Stimulated activated naive CD8-positive, alpha-beta T cell treated with anti-CD3 and anti-CD28 coated beads, Interleukin-15, Interleukin-2, amounts not matched to agents 100 U/mL and 50 U/mL, for 24 hours (primary cell): Measurements from ENCODE around the gene CTRB1.

Experiments used
- ATAC-seq: fragments of 150-1000 bp; cut with Tn5 transposase; one replicate; pipeline ENCODE4 v1.10.0; 2021
- DNase-seq: peaks from one replicate; pipeline ENCODE4 v3.0.0; 2021

The CTRB1 gene

DNA sequence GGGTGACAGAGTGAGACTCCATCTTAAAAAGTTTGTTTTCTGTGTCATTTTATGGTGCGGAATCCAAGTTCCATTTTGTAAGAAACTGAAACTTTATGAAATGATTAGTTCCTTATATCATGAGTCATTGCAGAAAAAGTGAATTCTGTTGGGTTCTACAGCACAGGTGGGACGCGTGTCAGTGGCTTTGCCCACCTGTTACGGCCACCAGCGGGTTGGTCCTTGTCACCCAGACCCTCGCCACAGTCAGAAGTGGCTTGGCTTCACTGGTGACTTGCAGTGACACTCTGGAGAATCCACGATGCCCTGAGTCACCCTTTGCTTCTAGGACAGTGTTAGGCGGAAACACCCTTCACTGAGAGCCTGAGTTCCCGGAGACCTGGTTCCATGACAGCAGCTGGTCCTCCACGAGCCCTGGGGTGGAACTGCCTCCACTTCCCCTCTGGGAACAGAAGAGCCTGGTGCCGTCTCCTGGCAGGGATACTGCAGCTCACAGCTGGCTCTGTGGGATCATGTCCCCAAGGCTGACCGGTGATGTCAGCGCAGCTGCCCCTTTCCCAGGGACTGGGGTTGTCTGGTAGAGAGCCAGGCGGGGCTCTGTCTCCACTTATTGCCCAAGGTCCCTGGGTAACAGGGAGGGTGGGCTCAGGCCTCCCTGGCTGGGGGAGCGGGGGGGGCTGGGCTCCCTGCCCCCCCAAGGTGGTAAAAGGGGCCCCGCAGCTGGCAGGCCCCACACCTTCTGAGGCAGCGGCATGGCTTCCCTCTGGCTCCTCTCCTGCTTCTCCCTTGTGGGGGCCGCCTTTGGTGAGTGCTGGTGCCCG, at the start of gene CTRB1:
Gene CTRB1 (plus strand): TSS at position 733 of the 821 bp plus-strand sequence. CDS start 20 bp downstream, at position 753.
- DNase-seq, result no peak
- ATAC-seq, result no peak

- no peak for DNase-seq
- ATAC-seq, result no peak
Observed at GRCh38 chr16:75169899-75170405, 48.8 kb upstream of the CTRB1 start.

DNA sequence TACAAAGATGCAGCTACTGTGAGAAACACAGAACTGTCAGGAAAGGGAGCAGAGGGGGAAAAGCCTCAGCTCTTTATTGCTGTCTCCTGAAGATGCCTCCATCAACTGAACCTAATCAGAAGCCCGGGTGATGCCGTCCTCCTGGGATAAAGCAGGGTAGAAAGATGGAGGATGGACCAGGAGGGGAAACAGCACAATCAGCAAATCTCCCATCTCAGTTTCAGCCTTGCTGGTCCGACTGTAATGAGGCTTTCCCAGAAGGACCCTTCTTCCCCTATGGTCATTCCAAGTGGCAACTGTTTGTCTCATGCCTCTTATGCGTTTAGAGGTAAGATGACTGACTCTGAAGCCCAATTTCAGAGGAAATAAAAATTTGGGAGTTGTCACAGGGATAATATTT, 46.2 kb upstream of the CTRB1 start:
- no peak for DNase-seq
- no peak for ATAC-seq

DNA sequence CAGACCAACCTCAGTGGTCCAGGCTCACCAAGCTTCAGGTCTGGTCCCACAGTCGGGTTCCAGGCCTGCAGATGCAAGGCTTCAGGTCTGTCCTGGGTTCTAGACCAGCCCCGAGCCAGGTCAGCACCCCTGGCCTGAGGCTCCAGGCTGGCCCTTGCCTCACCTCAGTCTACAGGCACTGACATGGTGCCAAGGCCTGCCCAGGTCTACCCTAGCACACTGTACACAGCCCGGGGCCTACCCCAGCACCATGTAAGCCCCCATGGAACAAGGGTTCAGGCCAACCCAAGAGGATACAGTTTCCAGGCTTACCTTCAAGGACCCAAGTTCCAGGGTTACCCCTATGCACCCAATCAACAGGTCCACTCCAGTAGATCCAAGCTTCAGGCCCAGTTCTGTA, 43.7 kb upstream of the CTRB1 start:
- ATAC-seq, result no peak
- no peak for DNase-seq

DNA sequence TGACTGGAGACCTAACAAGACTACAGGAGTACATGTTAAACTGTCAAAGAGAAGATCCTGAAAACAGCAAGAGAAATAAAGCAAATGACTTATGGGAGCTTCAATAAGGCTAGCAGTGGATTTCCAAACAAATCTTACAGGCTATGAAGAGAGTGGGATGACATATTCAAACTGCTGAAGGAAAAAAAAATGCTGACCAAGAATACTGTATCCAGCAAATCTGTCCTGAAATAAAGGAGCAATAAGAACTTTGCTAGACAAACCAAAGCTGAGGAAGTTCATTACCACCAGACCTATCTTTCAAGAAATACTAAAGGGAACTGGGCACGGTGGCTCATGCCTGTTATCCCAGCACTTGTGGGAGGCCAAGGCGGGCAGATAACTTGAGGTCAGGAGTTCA, 41.9 kb upstream of the CTRB1 start:
- ATAC-seq (no peak), DNase-seq (no peak)

GRCh38 chr16:75179208-75179607, 39.6 kb upstream of the CTRB1 start:
- ATAC-seq, result no peak
- no peak for DNase-seq

GRCh38 chr16:75181630-75182029, 37.2 kb upstream of the CTRB1 start:
- DNase-seq, result no peak
- no peak for ATAC-seq

DNA sequence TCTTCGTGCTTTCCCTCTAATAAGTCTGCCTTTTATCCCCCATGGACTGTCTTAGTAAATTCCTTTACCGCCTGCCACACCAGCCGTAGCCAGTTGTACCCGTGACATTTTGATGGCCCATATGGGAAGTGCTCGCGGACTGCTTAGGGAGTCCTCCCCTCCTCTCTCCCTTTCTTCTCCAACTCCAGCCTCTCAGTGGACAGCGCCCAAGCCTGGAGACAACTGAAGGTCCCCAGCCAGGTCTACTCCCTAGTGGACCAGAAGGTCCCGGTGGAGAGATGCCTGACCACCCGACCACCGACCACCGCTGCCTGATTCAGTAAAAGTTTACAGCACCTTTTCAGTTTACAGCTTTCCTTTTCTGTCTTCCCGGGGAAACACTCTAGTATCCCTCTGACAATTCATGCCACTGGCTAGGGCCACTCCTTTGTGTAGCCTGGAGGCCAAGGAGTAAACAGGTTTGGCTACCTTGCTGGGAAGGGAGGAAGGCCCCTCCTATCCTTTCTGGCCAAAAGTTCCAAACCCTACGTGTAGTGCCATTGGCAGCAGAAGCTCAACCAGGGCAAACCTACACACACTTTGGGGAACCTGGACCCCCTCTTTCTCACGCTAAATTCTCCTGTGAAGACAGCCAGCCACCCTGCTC, 29.8 kb upstream of the CTRB1 start:
- DNase-seq, result no peak
- ATAC-seq, result no peak

- DNase-seq (no peak), ATAC-seq (no peak)
Observed at GRCh38 chr16:75189638-75190245, 29.0 kb upstream of the CTRB1 start.

- DNase-seq (no peak), ATAC-seq (no peak)
Observed at GRCh38 chr16:75192606-75193264, 26.1 kb upstream of the CTRB1 start.

DNA sequence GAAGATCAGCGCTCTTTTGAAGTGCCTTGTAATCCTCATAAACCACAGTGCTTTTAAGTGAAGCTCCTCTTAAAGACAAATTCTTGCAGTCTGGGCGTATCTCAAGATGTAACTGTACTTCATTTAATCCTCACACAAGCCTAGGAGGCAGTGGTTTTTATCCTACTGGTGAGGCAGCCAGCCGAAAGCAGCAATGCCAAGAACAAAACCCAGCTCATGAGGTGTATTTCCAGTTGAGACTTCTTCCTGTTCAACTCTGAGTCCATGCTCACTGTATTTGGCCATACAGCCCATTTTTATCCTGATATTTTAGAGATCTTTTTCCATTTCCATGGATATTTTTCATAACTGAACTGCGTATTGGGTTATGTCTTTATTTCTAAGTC, 25.5 kb upstream of the CTRB1 start:
- DNase-seq (no peak), ATAC-seq (no peak)

DNA sequence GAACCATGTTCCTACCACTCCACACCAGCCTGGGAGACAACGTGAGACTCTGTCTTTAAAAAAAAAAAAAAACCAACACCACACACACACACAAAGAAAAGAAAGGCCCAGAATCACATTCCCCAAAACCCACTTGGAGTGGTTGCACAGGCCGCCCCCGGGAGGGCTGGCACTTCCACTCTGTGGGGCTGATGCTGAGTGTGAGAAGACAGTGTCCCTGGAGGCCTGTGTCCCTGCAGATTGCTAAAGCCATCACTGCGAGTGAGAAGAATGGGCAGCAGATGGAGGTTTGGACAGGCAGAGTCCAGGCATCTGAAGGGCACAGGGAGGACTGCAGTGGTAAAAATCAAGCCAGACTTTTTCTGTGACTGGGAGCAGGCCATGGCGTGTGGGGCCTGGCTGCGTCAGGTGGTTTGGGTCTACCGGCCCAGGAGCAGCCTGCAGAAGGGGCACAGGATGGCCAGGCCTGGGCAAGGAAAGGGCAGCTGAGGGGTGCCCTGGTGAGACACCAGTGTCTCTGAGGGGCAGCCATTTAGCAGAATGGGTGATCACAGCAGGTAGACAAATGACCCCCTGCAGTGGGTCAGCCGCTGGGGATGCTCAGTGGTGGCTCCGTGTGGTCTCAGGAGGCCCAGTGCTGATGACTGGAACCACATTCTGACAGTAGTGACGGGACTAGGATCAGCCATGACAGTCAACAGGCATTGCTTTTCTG, 24.9 kb upstream of the CTRB1 start:
- DNase-seq (no peak), ATAC-seq (no peak)

DNA sequence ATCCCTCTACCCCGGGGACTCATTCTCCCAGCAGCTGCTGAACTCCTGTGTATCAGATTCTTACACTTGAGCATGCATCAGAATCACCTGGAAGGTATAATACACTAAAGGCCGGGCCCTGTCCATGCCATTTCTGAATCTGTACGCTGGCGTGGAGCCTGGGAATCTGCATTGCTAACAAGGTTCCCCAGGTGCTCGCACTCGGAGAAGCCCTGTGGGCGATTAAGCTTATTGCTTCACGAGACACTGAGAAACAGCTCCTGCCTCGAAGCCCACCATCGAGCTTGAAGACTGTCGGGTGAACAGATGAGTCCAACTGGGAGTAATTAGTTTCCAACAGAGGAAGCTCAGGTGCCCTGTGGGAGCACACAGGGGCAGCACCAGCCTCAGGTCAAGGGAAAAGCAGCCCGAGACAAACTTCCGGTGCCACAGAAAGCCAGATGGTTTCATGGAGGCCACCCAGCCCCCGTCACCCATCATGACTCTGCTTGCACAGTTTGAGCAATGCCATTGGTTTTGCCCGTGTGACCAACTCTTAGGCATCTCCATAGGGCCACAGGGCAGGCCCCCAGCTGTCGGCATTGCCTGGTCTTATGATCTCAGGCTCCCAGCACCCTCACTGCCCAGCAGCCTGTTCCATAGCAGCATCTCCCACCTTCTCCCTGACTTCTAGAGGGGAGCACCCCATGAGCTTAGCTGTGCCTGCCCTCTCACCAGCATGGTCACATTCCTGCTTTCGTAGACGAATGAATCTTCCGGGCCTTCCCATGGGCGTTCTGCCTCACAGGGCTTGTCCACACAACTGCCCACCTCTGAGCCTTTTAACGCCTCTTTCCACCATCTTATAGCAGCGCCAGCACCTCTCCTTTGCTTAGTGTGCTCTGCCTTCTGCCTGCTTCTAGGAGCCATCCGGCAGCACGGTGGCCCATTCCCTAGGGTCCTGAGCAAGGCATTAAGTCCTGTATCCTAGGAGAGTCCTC, 22.7 kb upstream of the CTRB1 start:
- ATAC-seq (no peak), DNase-seq (no peak)

DNA sequence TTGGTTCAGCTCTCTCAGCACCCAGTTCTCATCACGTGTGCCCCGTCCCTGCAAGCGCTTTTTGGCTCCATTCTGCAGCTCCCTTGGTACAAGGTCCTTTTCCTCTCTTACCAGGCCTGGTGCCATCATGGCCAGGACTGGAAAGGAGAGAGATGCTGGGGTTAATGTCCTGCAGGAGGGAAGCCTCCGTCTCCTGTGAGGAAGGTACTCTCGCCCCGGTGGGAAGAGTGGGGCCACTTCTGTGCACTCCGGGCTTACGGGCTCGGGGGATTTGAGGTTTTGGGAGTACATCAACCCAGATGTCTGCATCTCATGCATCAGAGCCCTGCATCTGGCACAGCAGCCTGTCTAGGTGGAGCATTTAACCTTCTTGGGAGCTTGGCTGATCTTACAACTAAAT, 22.0 kb upstream of the CTRB1 start:
- DNase-seq (no peak), ATAC-seq (no peak)

GRCh38 chr16:75197522-75198134, 21.2 kb upstream of the CTRB1 start:
- DNase-seq (no peak), ATAC-seq (no peak)

GRCh38 chr16:75198135-75198600, 20.6 kb upstream of the CTRB1 start:
- ATAC-seq (no peak), DNase-seq (no peak)

DNA sequence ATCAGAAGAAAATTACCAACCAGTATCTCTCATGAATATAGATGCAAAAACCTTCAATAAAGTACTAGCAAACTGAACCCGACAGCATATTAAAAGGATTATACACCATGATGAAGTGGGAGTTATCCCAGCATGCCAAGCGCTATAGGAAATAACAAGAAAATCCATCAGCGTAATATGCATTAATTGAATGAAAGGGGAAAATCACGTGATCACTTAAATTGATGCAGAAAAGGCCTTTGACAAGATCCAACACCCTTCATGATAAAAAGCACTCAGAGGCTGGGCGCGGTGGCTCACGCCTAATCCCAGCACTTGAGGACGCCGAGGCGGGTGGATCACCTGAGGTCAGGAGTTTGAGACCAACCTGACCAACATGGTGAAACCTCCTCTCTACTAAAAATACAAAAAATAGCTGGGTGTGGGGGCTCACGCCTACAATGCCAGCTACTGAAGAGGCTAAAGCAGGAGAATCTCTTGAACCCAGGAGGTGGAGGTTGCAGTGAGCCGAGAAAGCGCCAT, 16.7 kb upstream of the CTRB1 start:
- ATAC-seq (no peak), DNase-seq (no peak)

DNA sequence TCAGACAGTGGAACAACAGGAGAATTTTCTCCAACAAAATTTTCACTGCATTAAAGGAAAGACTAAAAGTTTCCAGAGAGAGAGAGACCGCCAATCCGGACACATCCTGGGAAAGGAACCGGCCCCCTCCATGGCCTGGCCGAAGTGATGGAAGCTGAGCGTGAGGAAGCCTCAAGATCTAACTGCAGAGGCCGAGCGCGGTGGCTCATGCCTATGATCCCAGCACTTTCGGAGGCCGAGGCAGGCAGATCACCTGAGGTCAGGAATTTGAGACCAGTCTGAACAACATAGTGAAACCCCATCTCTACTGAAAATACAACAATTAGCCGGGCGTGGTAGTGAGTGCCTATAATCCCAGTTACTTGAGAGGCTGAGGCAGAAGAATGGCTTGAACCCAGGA, 15.7 kb upstream of the CTRB1 start:
- no peak for DNase-seq
- no peak for ATAC-seq

DNA sequence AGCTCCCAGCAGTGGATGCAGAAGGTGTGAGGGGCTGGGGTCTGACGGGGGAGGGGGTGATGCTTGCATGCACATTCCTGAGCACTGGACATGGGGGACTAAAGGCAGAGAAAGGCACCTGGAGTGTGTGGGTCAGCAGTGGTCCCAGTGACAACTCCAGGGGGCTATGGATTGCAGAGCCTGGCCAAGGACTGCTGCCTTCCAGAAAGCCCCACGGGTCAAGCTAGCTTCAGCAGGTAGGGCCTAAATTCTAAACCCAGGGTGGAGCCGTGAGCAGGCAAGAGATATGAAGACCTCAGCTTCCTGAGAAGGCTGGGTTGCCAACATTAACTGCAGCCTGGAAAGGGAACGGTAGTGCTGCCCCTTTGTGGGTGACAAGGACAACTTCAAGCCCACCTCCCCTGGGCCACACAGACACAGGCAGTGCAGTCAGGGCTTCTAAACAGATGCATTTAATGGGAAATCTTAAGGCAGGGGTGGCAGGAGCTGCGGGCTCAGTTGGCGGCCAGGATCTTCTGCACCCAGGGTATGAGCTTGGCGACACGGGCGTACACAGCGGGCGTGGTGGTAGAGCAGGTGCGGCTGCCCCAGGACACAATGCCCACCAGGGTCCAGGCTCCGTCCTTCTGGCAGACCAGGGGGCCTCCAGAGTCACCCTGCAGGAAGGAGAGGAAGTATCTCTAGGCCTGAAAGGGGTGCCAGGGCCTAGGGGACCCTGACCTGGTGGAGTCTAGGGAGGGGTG, 14.9 kb upstream of the CTRB1 start:
- ATAC-seq (no peak), DNase-seq (no peak)
